Measurements from ENCODE around the gene DCAF16.

- TF ChIP-seq POLR2A (IDR thresholded peaks at IDR 0.05) (no peak), CTCF (IDR thresholded peaks at IDR 0.05) (no peak), POLR2AphosphoS5 (IDR thresholded peaks at IDR 0.05; ENCODE audit: insufficient read depth in 1 of 2, low read depth in 1 of 2) (no peak)
These were observed 49.5 kb downstream of the DCAF16 start for GRCh38 chr4:17761062-17761461.

Data from vagina (tissue), 2 donors.